Activated CD8-positive, alpha-beta memory T cell treated with anti-CD3 and anti-CD28 coated beads for 48 hours (primary cell): Measurements from ENCODE around the gene CDKN2AIP.
"Not testable (repeated sequence)": the region's sequence is repeated elsewhere in the genome, so short reads cannot be mapped to it uniquely, and the experiment has no call there.

Experiments used
- DNase-seq, 3 experiments: peaks; one replicate each; pipeline ENCODE4 v3.0.0-alpha.2; 2020; ENCODE audit warnings: low read depth in 2 of 3, low spot score in 2 of 3

The CDKN2AIP gene

GRCh38 chr4:183447646-183448045 is 3.2 kb downstream of the CDKN2AIP start:
- DNase-seq: no peak

DNA sequence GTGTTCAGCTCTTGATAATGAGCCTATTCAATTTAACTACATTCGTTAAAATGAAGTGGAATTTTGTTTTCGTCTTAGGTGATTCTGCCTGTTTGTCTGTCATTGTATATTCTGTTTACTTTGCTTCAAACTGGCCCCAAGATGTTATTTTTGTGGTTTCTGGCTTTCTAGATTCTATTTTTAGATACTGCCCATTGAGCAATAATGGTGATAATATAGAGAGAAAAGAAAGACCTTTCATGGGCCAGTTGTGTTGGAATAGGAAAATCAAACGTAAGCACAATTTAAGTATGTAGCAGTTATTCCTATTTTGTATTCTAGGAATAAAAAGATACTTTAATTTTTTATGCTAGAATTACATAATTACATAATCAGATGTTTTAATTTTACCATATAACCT is 4.0 kb downstream of the CDKN2AIP start:
- no peak for DNase-seq

- no peak for DNase-seq
Measured at GRCh38 chr4:183449193-183449882, 4.9 kb downstream of the CDKN2AIP start.

GRCh38 chr4:183450108-183450507 is 5.7 kb downstream of the CDKN2AIP start:
- DNase-seq: no peak

- no peak for DNase-seq
Measured at GRCh38 chr4:183455431-183456195, 11.2 kb downstream of the CDKN2AIP start.

DNA sequence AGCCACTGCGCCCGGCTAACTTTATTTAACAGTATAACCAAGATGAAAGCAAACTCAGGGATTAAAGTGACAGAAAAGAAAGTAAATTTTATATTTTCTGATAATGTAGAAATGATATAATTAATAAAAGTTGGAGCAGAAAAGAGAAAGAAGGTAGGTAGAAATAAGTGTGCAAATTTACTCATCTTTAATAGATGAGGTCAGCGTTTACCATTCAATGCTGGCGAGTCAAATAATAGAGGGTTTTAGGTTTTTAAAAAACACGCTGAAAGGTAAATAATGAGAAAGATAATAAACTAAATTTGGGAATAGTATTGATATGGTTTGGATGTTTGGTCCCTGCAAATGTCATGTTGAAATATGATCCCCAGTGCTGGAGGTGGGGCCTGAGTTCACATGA is 13.6 kb downstream of the CDKN2AIP start:
- no peak for DNase-seq

GRCh38 chr4:183463903-183464619 is 19.6 kb downstream of the CDKN2AIP start:
- DNase-seq: not testable (repeated sequence)

DNA sequence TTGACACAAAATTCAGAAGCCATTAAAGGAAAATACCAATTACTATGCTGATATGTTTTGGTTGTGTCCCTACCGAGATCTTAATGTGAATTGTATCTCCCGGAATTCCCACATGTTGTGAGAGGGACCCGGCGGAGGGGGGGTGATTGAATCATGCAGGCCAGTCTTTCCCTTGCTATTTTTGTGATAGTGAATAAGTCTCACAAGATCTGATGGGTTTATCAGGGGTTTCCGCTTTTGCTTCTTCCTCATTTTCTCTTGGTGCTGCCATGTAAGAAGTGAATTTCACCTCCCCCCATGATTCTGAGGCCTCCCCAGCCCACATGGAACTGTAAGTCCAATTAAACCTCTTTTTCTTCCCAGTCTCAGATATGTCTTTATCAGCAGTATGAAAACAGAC is 21.4 kb downstream of the CDKN2AIP start:
- not testable (repeated sequence) for DNase-seq

- DNase-seq: no peak
Measured at GRCh38 chr4:183467246-183467645, 22.8 kb downstream of the CDKN2AIP start.

GRCh38 chr4:183468210-183469095 is 24.0 kb downstream of the CDKN2AIP start:
- no peak for DNase-seq

GRCh38 chr4:183469285-183469684 is 24.8 kb downstream of the CDKN2AIP start:
- DNase-seq: no peak

DNA sequence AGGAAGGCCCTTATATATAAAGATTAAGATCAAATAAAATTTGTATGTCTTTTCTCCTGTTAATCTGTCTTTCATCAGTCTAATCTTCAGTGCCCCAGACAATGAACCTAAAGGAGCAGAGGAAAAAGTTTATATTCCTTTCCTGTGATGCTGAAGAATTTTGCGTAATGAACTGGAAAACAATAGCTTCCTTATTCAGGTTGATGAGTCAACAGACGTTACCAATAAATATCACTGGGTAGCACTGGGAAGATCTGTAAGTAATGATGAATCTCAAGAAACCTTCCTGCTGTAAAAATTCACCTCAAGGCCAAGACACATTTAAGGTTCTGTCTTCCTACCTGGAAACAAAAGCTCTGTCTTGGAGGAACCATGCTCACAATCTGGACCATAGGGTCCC is 25.5 kb downstream of the CDKN2AIP start:
- no peak for DNase-seq

GRCh38 chr4:183470821-183471220 is 26.4 kb downstream of the CDKN2AIP start:
- no peak for DNase-seq

GRCh38 chr4:183471946-183472708 is 27.7 kb downstream of the CDKN2AIP start:
- DNase-seq: peak; percentile 15 to 86 (median 71)

- DNase-seq: no peak
Measured at GRCh38 chr4:183478123-183478522, 33.7 kb downstream of the CDKN2AIP start.

GRCh38 chr4:183478926-183479325 is 34.5 kb downstream of the CDKN2AIP start:
- DNase-seq: no peak

GRCh38 chr4:183482515-183483095 is 38.2 kb downstream of the CDKN2AIP start:
- DNase-seq: not testable (repeated sequence)

- no peak for DNase-seq
Measured at GRCh38 chr4:183483997-183484396, 39.6 kb downstream of the CDKN2AIP start.

GRCh38 chr4:183485411-183486160 is 41.1 kb downstream of the CDKN2AIP start:
- DNase-seq: no peak
